ENCODE results near the gene TNFSF18.

The TNFSF18 gene

DNA sequence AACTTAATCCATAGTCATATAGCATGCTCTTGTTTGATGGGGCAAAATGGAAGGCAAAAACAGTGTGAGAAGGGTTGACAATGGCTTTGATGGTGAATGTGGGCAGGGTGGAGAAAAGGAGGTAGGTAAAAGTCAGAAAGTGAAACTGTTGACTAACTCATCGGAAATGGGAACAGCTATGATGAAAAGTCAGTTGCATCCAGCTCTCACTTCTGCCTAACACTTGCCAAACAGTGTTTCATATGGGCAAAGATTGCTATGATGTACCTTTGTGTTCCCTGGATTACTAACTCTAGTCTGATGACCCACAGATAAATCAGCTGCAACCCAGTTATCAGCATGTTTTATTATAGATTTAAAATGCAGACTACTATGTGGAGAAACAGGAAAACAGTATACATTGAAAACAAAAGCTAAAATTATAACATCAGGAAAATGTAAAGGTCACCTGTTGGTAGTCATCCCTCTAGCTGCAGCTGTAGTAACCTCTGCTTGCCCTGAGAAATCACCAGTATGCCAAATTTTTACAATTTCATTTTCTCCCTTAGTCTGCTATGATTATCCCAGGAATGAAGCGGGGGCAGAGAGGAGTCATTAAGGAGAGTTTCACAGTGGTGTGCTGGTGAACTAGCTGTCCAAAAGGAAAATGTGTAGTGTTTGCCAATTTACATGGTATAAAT, 11.7 kb downstream of the TNFSF18 start:
- DNase-seq, result no peak

DNA sequence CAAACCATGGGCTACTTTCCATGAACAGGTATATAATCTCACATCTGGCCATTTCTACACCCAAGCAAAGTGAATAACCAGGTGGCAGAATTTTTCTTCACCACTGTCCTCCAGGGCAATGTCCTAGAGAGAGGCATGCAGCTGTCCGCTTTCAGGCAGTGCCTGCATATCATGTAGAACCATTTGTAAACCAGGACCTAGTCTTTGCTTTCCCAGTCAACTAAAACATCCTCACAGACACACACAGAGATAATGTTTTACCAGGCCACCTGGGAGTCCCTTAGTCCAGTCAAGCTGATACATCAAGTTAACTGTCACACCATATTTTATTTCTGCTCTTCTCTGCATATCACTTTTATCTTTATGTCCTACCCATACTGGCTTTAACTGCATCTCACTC, 26.2 kb downstream of the TNFSF18 start:
- DNase-seq, result no peak

DNA sequence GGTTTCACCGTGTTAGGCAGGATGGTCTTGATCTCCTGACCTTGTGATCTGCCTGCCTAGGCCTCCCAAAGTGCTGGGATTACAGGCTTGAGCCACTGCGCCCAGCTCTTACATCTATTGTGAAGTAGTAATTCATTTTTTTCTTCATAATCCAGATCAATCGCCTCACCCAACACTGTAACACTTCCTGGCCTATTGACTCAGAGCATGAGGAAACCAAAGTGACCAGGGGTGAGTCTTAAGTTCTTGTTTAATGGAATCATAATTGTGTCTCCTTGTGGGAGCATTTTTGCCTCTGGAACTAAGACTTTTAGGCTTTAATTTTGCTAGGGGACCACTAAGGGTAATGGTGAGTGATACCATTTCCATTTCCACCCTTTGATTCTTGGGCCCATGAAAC, 27.4 kb downstream of the TNFSF18 start:
- DNase-seq, result no peak

DNA sequence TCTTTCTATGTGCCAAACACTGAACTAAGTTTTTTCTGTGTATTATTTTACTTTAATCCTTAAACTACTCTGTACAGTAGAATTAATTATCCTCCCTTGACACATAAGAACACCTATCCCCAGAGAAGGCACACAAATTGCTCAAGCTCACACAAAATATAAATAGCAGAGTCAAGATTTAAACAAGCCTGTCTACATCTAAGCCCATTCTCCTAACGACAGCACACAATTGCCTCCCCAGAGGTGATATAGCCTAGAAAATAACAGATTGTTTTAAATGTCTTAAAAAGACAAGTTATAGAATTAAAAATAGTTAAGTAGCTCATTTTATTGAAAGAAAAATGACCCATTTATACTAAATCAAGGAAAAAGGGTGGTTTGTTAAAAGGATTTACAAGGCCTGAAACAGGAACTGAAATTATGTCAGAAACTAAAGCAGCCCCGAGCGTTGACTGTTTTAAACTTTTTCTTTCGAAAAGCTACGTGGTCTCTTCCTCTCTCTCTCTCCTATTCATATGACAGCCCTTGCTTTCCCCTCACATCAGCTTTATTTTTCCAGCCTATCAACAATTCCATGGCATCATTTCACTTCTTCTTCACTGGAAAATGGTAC, 30.5 kb downstream of the TNFSF18 start:
- no peak for DNase-seq

DNA sequence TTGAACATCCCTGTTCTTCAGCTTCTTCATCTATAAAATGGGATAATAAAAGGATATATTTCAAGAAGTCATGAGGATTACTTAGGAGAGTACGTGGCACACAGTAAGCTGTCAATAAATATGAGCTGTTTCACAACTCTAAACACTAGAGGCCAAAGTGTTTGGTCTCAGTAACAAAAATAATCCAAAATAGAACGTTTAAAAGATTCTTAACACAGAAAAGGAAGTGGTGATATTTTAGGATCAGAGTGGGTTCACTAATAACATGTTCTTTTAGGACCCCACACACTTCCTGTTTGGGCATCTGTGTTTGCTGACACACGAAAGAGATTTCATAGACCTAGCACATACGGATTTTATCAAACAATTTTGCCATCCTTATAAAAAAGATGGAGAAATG, 32.9 kb downstream of the TNFSF18 start:
- no peak for DNase-seq

DNA sequence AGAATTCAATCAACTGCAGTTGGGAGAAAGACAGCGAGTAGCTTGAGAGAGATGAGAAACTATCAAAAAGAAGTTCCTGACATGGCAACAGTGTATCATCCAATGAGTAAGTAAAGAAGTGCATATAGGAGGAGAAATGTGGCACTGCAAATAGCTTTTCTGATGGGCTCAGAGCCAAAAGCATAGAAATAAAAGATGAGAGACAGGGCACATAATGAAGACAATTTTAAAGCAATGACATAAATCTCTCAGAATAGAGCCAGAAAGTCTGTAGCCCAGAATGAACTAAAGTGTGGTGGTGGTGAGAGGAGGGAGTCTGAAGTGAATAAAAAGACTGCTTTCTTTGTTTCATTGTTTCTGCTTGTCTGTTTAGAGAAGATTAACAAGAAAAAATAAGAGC, 34.3 kb downstream of the TNFSF18 start:
- no peak for DNase-seq

DNA sequence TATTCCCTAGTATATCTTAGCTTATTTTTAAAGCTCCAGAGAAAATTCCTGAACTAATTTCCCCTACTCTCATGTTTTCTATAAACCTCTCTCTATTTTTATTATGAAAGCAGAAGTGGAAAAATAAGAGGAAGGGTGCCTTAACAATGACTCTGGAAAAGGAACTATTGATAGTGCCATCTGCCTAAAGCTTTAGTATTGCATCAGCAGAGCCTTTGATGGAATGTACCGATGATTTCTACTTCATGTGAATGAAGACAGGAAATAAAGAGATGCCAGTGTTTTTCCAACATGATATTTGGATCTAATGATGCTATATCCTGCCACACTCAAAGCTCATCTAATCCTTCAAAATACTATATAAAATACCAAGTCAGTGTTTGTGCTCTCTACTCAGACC, 35.1 kb downstream of the TNFSF18 start:
- DNase-seq, result peak; percentile 10

DNA sequence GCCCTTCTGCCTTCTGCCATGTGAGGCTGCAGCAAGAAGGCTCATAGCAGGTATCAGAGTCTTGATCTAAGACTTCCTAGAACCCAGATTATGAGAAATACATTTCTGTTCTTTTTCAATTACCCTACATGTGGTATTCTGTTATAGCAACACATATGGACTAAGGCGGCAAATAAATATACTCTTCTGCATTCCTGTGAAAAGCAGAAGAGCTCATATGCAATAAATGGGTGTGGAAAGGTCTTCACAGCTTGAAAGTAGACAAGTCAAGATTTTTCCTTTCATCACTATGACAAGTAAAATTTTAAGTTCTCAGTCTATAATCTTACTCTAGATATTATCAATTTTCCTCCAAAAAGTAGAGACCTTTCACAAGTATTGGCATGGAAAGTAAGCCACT, 36.6 kb downstream of the TNFSF18 start:
- no peak for DNase-seq

DNA sequence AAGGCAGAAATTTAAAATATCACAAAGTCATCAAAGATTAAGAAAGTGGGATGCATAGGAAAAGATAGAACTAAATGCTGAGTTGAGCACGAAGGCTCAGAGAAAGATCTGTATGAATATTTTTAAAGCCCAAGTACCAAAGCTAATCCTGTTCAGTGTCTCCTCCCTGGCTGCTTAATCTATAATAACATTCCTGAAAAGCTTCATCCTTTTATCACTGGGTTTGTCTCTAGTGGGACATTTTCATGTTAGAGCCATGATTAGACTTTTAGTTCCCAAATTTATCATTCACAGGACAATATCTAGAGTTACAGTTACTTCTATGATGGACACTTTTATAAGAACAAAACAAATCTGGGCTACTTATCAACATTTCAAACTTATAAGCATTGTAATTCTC, 38.6 kb downstream of the TNFSF18 start:
- DNase-seq, result no peak

DNA sequence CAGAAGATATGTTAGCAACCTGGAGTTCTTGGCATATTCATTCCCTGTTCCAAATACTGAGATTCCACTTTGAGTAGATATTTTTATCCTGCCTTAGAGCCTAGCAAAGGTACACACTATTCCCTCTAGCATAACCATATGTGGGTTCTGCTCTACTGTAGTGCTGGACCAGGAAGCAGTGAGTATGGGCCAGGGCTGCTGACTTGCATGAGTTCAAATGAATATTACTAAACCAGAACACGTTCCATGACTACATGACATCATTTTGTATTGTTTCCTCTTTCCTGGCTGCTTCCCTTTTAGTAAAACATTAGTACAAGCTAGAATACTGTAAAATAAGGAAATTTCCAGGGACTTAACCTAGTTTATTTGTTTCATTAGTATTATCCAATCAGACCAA, 41.1 kb downstream of the TNFSF18 start:
- no peak for DNase-seq

DNA sequence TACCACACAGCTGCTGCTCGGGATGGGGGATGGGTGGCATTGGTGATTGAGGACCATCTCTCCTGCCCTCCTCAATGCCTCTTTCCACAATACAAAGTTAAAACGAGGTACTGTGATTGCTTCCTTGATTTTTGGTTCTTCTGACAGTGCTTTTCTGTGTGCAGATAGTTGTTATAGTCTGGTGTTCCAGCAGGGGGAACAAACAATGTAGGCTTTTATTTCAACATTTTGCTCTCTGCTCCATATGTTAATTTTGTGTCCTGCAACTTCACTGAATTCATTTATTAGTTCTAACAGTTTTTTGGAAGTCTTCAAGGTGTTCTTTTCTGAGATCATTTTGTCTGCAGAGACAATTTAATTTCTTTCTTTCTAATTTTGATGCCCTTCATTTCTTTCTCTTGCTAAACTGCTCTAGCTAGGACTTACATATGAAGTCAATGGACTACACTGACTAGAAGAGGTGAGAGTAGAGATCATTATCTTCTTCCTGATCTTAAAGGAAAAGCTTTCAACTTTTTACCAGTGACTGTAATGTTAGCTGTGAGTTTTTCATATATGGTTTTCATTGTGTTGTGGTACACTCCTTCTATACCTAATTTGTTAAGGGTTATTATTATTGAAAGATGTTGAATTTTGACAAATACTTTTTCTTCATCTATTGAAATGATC, 45.4 kb downstream of the TNFSF18 start:
- DNase-seq, result no peak

DNA sequence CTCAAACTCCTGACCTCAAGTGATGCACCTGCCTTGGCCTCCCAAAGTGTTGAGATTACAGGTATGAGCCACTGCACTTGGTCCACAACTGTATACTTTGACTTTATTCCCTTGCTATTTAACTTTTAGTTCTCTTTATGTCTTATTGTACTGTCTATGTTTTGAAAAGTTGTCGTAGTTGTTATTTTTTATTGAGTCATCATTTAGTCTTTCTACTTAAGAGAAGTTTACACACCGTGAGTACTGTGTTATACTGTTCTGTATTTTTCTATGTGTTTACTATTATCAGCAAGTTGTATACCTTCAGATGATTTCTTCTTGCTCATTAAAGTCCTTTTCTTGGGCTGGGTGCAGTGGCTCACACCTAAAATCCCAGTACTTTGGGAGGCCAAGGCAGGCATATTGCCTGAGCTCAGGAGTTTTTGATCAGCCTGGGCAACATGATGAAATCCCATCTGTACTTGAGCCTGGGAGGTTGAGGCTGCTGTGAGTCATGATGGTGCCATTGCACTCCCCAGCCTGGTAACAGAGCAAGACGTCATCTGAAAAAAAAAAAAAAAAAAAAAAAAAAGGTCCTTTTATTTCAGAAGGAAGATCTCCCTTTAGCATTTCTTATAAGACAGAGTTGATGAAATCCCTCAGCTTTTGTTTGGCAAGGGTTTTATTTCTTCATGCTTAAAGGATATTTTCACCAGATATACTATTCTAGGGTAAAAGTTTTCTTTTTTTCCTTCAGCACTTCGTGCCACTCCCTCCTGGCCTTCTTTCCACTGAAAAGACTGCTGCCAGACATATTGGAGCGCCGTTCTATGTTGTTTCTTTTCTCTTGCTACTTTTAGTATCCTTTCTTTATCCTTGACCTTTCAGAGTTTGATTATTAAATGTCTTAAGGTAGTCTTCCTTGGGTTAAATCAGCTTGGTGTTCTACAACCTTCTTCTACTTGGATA, 47.6 kb downstream of the TNFSF18 start:
- DNase-seq, result no peak

DNA sequence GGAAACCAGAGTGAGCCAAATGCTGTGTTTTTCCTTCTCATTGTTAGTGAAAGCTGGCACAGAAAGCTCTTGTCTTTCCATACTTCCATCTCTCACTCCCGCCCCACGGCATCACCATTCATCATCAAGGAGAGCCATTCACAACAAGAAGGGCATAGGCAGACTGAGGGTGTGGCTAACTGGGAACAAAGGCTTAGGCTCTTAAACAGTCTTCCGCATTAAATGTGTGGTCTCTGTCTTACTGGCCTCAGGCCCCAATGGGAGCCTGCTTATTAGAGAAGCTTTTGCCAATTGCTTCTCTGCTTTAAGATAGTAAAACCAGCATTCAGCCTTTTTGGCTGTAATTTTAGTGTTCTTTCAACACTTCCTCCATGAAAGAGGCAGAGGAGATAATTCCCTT, 51.4 kb downstream of the TNFSF18 start:
- no peak for DNase-seq

DNA sequence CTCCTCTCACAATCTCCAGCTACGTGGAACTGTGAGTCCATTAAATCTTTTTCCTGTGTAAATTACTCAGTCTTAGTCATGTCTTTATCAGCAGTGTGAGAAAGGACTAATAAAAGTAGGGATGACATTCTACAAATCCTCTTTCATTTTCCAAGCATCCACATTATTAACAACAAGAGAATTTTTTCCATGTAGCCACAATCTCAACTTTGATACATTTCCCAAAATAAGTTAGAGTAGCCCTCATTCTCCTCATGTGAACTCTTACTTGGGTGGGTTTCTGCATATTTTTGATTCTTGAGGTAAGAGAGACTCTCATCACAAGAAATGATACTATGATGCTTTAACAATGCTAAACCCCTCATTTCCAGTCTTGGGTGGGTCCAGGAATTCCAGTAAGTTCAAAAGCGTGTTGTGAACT, 52.8 kb downstream of the TNFSF18 start:
- no peak for DNase-seq

DNA sequence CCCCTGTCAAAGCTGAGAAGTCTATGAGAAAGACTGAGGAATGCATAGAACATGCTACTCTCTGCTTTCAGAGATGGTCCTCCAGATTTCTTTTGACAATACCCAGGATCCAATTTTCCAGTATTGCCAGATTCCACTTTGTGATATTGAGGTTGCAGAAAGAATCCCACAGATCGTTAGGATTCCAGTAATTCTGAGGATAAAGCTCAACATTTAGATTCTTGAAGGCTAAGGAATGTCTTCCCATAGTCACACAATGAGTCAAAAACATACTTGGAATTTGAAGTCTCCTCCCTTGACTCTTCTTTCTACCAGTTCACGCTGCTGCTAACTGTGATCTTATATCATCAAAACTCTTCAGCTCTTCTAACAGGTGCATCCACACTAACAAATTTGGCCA, 57.1 kb downstream of the TNFSF18 start:
- no peak for DNase-seq

DNA sequence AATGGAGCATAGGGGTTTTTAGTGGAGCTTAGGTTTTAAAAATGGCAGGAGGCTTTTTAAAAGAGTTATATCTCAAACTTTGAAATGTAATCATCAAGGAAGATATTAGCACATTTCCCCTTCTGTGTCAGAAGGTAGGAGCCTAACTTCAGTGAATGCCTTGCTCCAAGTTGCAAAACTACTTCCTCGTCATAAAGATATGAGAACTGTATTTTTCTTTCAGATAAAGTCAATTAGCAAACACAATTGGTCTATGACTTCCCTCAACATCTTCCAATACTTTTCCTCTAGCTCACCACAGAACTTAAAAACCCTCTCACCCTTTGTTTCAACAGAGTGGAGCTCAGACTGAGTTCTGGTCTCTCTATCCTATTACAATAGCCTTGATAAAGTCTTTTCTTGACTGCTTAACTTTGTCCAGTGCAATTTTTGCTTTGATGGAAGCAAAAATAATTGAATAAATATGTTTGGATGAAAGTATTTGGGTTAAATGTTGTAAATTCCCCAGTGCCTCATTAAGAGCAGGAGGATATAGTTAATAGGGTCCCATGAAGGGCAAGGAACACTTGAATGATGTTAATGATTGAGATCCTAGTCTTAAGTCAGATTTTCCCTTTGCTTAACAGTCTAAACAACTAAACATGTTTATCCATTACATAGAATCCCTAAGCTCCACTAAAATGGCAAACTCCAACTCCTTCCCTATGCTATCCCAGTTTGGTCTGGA, 58.9 kb downstream of the TNFSF18 start:
- DNase-seq, result peak; percentile 30

DNA sequence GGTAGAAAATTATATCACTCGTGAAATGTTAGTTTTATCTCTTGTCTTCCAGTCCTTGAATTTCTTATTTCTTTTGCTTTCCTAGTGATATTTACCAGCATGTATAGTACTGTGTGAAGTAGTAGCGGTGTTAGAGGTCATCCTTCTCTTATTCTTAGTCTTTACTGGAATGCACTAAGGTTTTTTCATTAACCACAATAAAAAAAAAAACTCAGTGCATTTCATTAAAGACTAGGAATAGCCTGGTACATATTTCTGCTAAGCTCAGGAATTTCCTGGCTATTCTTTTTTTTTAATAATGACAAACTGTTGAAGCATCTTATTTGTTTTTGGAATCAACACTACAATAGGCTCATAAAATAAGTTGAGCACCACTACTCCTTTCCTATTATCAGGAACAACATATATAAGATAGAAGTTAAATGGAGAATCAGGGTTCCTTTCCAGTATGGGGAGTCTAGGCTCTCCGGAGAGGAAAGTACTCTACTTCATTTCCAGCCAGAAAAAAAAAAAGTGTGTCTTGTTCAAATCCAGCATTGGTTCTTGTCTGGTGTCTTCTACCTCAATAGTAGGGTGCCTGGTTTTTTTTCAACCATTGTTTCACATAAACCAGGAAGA, 60.0 kb downstream of the TNFSF18 start:
- DNase-seq, result no peak

Measured in GDM1 (cell line).